Neural cell (in vitro differentiated cells): ENCODE results near the gene TMED9.

Source experiments
- EP300 ChIP-seq: fragments of 450-650 bp; conservative IDR thresholded peaks from 2 replicates; pipeline ENCODE4 v1.6.1; 2014; ENCODE audit warnings: antibody characterized with exemption, mild to moderate bottlenecking, moderate library complexity; ENCODE audit not compliant: poor library complexity, severe bottlenecking
- EZH2 ChIP-seq: fragments of 200-600, 300-800 bp; shearing (Covaris generic), sonication (generic); IDR thresholded peaks from 2 replicates; pipeline ENCODE4 v1.6.1; 2014; ENCODE audit warnings: antibody characterized with exemption, low read length, borderline replicate concordance, mild to moderate bottlenecking; ENCODE audit not compliant: insufficient read depth, poor library complexity, severe bottlenecking
- POLR2AphosphoS5 ChIP-seq: IDR thresholded peaks from 2 replicates; pipeline ENCODE4 v1.6.1; 2012
- TF ChIP-seq, protein P1 (sequence below): fragments of 450-650 bp; IDR thresholded peaks from 2 replicates; pipeline ENCODE4 v1.5.1; 2014; ENCODE audit warnings: antibody characterized with exemption, mild to moderate bottlenecking, moderate library complexity; ENCODE audit not compliant: poor library complexity, severe bottlenecking

- TF ChIP-seq, protein P1, sequence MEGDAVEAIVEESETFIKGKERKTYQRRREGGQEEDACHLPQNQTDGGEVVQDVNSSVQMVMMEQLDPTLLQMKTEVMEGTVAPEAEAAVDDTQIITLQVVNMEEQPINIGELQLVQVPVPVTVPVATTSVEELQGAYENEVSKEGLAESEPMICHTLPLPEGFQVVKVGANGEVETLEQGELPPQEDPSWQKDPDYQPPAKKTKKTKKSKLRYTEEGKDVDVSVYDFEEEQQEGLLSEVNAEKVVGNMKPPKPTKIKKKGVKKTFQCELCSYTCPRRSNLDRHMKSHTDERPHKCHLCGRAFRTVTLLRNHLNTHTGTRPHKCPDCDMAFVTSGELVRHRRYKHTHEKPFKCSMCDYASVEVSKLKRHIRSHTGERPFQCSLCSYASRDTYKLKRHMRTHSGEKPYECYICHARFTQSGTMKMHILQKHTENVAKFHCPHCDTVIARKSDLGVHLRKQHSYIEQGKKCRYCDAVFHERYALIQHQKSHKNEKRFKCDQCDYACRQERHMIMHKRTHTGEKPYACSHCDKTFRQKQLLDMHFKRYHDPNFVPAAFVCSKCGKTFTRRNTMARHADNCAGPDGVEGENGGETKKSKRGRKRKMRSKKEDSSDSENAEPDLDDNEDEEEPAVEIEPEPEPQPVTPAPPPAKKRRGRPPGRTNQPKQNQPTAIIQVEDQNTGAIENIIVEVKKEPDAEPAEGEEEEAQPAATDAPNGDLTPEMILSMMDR, result no peak
- TF ChIP-seq EZH2, result no peak
- no peak for TF ChIP-seq EP300
- TF ChIP-seq POLR2AphosphoS5, result no peak
Observed at GRCh38 chr5:177557796-177558195, 34.2 kb upstream of the TMED9 start.
